Endometrium (tissue), 2 donors: ENCODE measurements around the gene ARSI.

Source experiments
- FAIRE-seq: peaks from 2 replicates; lab custom pipeline; 2012; peaks lifted over from hg19 to GRCh38; lab: Jason Lieb, UNC
- donor health status: control.
- donor health status: control.

Gene ARSI

GRCh38 chr5:150302301-150303069 is at the start of gene ARSI:
ARSI (minus strand) TSS chr5:150302905; CDS start chr5:150302373, 532 bp downstream.
- FAIRE-seq: no peak

- FAIRE-seq: no peak
These were observed 48.0 kb upstream of the ARSI start for GRCh38 chr5:150350524-150351344.

- FAIRE-seq: no peak
These were observed 47.1 kb upstream of the ARSI start for GRCh38 chr5:150349681-150350275.

- FAIRE-seq: no peak
These were observed 44.7 kb upstream of the ARSI start for GRCh38 chr5:150347451-150347850.

- FAIRE-seq: no peak
These were observed 44.3 kb upstream of the ARSI start for GRCh38 chr5:150347003-150347402.

DNA sequence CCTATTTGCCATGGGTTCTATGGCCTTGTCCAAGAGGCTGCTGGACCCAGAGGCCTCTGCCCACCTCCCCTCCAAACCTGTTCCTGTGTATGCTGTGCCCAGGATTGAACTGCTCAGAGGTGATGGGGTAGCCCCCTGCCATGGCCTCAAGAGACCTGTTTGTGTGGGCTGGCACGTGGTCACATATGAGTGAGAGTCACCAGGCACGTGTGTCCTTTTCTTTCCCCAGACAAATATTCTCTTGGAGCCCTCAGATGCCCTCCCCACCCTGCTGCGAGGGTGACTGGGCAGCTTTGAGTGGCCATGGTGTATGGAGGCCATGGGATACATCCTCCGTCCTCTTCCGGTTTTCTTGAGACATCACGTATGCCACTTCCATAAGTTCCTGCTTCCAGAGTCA is 43.9 kb upstream of the ARSI start:
- FAIRE-seq: no peak

DNA sequence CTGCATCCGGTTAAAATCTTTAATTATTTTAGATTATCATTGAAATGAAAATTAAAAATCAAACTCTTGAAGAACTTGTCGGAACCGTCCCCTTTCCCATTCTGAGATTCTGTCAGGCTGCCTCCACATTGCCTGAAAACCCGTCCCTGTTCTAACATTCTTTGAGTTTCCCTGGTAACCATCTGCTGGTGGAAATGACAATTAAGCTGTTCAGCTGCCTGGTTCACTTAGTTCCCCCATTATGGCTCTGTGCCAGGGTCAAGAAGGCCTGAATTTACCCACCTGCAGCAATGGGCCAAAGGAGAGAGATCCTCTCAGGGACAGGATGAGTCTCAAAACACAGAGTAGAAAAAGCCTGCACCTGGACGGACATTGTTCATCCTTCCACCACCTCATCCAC is 43.0 kb upstream of the ARSI start:
- FAIRE-seq: no peak

GRCh38 chr5:150343994-150344631 is 41.4 kb upstream of the ARSI start:
- FAIRE-seq: no peak

DNA sequence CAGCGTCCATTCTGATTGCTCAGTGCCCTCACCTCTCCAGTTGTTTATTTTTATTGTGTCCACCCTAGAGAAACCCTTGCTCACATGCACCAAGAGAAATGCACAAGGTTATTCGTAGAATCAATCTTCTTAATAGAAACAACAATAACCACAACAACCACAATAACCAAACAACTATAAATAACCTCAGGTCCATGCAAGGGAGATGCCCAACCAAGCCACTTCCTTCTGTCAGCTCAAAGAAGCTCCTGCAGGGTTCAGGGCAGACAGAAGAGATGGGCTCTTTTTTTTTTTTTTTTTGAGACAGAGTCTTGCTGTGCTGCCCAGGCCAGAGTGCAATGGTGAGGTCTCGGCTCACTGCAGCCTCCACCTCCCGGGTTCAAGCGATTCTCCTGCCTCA is 39.9 kb upstream of the ARSI start:
- no peak for FAIRE-seq

DNA sequence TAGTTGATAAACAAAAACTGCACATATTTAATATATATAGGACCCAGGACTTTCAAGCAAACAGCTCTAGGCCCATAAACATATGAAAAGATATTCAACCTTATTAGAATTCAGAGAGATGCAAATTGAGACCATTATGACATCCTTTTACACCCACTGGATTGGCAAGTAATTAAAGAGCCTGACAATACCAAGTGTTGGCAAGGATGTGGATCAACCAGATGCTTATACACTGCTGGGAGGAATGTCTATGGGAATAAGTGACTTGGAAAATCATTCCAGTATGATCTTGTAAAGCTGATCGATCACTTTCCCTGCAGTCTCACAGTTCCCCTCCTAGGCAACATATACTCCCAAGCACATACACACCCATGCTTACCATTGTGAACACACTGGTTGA is 39.3 kb upstream of the ARSI start:
- no peak for FAIRE-seq

GRCh38 chr5:150341331-150341730 is 38.6 kb upstream of the ARSI start:
- FAIRE-seq: no peak

DNA sequence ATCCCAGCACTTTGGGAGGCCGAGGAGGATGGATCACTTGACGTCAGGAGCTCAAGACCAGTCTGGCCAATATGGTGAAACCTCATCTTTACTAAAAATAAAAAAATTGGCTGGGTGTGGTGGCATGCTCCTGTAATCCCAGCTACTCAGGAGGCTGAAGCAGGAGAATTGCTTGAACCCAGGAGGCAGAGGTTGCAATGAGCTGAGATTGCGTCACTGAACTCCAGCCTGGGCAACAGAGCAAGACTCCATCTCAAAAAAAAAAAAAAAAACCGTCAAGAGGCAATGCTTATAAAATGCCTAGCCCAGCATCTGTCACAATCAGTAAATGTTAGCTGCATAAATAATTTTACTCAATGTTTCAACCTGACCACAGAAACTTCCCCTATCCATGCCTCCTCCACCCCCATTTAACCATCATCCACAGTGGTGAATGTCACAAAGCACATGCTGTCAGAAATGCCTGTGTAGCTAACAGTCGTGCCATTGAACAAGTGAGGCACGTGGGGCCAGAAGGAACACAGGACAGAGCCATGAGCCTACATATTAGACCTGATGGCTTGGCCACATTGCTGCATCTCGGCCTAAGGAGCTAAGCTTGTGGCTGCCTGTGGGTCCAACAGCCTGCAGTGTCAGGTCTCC is 38.0 kb upstream of the ARSI start:
- FAIRE-seq: no peak

DNA sequence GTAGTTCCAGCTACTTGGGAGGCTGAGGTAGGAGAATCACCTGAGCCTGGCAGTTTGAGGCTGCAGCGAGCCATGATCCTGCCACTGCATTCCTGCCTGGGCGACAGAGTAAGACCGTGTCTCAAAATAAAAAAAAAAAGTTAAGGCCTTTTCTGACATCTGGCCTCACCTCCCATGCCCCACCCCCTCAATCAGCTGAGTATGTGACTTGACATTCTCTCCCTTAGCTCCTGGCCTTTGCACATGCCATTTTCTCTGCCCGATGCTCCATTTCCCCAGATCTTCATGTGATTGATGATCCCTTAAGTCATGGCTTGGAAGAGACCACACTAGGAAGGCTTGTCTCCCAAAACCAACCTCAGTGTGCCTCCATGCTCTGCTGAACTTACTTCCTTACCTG is 37.1 kb upstream of the ARSI start:
- no peak for FAIRE-seq

DNA sequence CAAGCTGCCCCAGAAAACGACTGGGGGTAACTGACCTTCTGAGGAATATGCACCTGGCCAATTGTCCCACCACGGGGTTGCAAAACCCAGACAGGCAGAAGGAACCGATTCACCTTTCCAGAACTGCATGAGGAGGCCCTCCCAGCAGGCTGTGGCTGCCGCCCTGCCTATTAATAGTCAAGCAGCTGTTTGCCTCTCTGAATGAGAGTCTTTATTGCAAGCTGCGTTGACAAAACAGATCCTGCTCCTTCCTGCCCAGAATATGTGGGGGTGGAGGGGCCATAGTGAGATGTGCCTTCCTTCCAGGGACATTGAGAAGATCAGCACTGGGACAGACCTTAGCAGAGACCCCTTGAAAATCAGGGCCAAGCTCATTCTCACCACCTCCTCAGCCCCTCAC is 36.5 kb upstream of the ARSI start:
- FAIRE-seq: no peak

DNA sequence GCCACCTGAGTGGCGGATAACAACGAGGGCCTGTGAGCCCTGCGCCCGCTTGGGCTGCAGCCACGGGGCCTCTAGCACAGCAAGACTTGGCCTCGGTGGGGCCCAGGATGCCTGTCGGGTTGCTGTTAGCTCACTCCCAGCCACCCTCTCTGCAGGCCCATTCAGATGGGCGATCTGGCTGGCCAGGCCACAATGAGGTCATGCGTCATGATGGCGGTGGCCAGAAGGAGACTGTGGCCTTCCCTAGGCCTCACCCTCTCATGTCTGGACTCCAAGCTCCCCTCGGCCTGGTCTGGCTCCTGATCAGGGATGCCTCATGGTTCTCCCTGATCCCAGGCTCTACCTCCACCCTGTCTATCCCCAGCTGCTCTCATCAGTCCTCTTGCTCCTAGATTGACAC is 35.8 kb upstream of the ARSI start:
- no peak for FAIRE-seq

DNA sequence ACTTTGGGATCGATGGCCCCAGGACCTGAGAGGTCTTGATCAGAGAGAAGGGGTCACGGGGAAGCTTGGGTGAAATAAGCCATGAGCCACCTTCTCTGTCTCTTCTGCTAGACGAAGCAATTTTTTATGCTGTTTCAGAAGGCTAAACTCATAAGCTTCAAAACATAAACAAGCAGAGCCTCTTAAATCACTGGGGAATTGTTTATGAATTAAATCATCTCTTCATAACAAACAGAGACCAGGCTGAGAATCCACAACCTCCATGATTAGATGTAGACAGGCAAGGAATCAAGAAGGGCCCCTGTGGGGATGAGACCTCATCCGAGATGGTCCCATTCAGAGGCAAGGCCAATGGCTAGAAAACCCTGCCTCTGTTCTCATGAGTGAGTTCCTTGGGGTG is 33.1 kb upstream of the ARSI start:
- FAIRE-seq: no peak

- no peak for FAIRE-seq
These were observed 30.7 kb upstream of the ARSI start for GRCh38 chr5:150333400-150333799.

DNA sequence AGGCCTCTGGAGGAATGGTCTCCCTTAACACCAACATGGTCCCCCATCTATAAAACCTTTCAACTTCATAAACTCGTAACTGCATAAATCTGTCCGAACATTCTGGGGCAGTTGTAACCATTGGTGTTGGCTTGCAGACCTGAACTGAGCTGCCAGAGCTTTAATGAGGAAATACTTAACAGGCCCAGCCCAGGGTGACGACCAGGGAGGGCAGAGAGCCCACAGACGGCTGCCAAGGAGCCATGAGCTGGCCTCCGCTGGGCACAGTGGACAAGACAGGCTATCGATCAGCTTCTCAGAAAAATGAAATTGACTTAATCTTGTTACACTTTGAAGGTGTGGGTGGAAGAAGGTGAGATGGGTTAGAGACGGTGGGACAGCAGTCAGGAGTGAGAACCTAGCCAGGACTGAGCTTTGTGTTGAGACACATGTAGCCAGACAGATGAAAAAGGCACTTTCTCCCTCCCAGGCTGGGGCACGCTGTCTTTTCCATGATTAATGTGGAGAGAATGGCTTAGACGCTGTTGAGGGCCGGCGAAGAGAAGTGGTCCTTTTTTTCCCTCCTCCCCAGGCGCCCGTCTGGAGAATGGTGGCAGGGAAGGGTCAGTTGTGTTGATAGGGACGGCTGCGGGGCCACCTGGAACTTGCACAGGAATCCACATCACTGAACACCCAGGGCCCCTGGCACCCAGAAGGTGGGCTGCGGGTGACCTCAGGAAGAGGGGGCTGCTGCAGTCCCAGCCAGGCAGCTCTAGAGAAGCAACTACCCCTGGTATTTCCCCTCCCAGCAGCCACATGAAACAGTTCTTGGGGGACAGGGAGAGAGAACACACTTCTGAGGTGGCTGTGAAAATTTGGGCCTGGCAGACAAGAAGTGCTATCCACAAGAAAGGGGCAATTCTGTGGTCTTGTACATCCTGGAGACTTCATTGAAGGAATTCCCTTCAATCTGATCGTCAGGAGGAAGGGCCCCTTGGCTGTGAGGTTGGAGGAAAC is 27.5 kb upstream of the ARSI start:
- no peak for FAIRE-seq

DNA sequence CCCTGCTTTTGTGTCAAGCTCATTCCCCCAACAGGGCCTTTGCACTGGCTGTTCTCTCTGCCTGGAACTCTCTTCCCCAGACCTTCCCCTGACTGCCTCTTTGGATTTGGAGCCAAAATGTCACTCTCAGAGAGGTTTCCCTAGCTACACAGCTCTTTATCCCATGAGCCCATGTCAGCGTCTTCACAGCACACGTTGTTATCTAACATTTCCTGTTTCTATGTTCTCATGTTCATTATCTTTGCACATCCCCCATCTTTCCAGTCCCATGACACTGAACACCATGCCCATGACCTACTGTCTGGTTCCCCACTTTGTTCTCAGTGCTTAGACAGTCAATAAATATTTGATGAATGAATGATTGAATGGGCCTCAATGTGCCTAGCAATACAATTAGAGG is 26.3 kb upstream of the ARSI start:
- no peak for FAIRE-seq

DNA sequence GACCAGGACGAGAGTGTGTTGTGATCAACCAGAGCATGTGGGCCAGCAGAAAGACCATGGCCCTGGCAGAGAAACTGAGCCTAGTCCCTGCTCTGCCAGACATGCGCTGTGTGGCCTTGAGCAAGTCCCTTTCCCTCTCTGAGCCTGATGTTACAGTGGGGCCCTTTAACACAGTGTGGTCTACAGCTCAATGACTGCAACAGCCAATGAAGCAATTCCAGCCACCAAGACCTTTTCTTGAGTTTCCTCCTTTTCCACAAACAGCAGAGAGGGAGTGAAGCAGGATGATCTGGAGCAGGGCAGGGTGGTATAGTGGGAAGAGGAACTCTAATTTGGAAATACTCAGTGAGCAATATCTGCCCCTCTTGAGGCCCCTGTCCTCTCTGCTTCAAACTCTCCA is 25.8 kb upstream of the ARSI start:
- FAIRE-seq: no peak

DNA sequence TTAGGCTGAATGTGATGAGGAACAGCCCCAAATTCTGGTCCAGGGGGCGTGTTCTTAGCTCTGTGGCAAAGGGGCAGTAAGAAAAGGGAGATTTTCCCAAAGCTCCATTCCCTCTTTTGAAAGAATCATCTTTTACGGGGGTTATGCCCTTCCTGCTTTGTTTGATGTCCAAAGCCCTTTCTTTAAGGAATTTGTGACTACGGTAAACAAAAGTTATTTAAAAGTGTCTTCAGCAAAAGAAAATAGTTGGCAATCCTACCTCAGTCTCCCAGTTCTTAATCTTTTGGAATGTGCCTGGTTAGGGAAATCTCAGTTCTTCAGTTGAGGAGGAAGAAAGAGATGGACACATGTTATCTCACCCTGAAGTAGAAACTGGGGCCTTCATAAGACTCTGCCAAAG is 24.4 kb upstream of the ARSI start:
- FAIRE-seq: peak; percentile 21
